Breast epithelium (tissue), 4 donors: ENCODE measurements around the gene PXYLP1. TPM values are rescaled to one million over a fixed set of nuclear protein-coding genes. Genes with fewer than 3 reads are reported as not detected.

Source experiments
- DNase-seq, 2 donors: peaks; one replicate each; pipeline ENCODE4 v3.0.0-alpha.2; 2019; ENCODE audit warnings: low spot score in 2 of 2
- H3K27ac ChIP-seq, 2 donors: fragments of 200-600 bp; sonication (generic) in 1 of 2; one replicate each; pipeline ENCODE4 v1.5.1; 2016 to 2019; ENCODE audit warnings: mild to moderate bottlenecking in 1 of 2
- H3K27me3 ChIP-seq, 2 donors: fragments of 200-600 bp; sonication (generic) in 1 of 2; one replicate each; pipeline versions ENCODE4 v1.5.1 to v1.6.0; 2017 to 2019; ENCODE audit warnings: control low read depth in 1 of 2, mild to moderate bottlenecking in 1 of 2
- H3K36me3 ChIP-seq: fragments of 200-600 bp; one replicate; pipeline ENCODE4 v1.5.1; 2019
- H3K4me1 ChIP-seq, 2 donors: fragments of 200-600 bp; sonication (generic); one replicate each; pipeline ENCODE4 v1.5.1; 2016 to 2019; ENCODE audit warnings: control low read depth in 1 of 2
- H3K4me3 ChIP-seq, 3 donors: fragments of 200-600 bp; sonication (generic); 1 replicate in 2 of 3; 2 replicates in 1 of 3; pipeline ENCODE4 v1.5.1; 2016 to 2019; ENCODE audit warnings: mild to moderate bottlenecking in 3 of 3, moderate library complexity in 2 of 3
- H3K9me3 ChIP-seq, 2 donors: fragments of 200-600 bp; sonication (generic) in 1 of 2; one replicate each; pipeline ENCODE4 v1.5.1; 2016 to 2019; ENCODE audit warnings: control low read depth in 1 of 2
- POLR2A ChIP-seq: fragments of 450-650 bp; IDR thresholded peaks from one replicate; pipeline ENCODE4 v1.6.1; 2016; ENCODE audit warnings: antibody characterized with exemption, mild to moderate bottlenecking, moderate library complexity
- POLR2AphosphoS5 ChIP-seq, 3 donors: sonication (generic); formaldehyde crosslinking; IDR thresholded peaks; one replicate each; pipeline ENCODE4 v1.6.1; 2017; ENCODE audit warnings: antibody characterized with exemption in 3 of 3
- intact Hi-C: fragments of 100-400 bp; cut with DNase I; formaldehyde crosslinking; loops from one replicate; pipeline ENCODE4 v1.15.1; 2023; ENCODE audit warnings: low total_unique reads
- total RNA-seq, 3 donors: library from RNA; depleted of rRNA; stranded (reverse); fragments of >200 nt; gene quantifications; one replicate each; pipeline ENCODE4 v1.1.0, GENCODE V29; 2016
- TF ChIP-seq, protein P1 (sequence below), 3 donors: fragments of 450-650 bp; IDR thresholded peaks; one replicate each; pipeline ENCODE4 v1.5.1; 2016 to 2017; ENCODE audit warnings: antibody characterized with exemption in 3 of 3, mild to moderate bottlenecking in 3 of 3, moderate library complexity in 3 of 3

The PXYLP1 gene
- total RNA-seq, 3 donors from 2014 or later, result 10.7 to 20.8 (median 19.0) TPM

DNA sequence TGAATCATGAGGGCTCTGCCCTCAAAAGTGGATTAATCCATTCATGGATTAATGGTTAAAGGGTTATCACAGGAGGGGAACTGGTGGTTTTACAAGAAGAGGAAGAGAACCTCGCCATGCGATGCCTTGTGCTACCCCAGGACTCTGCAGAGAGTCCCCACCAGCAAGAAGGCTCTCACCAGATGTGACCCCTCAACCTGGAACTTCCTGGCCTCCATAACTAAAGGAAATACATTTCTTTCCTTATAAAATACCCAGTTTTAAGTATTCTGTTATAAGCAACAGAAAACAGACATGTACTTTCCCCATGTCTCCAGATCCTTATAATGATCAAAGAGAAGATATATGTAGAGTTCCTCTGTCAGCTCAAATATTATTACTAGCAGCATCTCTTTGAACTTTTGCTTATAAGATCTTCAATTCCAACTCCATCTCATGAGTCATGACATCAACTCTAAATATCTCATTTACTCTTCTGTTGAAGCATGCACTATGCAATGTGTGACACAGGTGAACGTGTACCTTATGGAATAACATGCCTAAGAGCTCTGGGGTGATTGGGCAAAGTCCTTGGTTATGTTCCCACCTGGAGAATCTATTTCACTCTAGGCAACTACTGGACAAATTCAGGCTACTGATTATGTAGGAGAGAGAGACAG, 99.2 kb downstream of the PXYLP1 start:
- H3K36me3 ChIP-seq, result no peaks in the 10 kb centered on the region
- no peaks in the 10 kb centered on the region for H3K4me1 ChIP-seq
- no peaks in the 10 kb centered on the region for H3K27me3 ChIP-seq
- intact Hi-C loops, result no loop called here
- peak overlapping the region in 1 of 2 donors; percentile 8 for H3K27ac ChIP-seq
- no peak overlapping the region for H3K4me3 ChIP-seq
- no peaks in the 10 kb centered on the region for H3K9me3 ChIP-seq
- DNase-seq, result no peak
- TF ChIP-seq, protein P1, sequence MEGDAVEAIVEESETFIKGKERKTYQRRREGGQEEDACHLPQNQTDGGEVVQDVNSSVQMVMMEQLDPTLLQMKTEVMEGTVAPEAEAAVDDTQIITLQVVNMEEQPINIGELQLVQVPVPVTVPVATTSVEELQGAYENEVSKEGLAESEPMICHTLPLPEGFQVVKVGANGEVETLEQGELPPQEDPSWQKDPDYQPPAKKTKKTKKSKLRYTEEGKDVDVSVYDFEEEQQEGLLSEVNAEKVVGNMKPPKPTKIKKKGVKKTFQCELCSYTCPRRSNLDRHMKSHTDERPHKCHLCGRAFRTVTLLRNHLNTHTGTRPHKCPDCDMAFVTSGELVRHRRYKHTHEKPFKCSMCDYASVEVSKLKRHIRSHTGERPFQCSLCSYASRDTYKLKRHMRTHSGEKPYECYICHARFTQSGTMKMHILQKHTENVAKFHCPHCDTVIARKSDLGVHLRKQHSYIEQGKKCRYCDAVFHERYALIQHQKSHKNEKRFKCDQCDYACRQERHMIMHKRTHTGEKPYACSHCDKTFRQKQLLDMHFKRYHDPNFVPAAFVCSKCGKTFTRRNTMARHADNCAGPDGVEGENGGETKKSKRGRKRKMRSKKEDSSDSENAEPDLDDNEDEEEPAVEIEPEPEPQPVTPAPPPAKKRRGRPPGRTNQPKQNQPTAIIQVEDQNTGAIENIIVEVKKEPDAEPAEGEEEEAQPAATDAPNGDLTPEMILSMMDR (IDR thresholded peaks at IDR 0.05), result no peak

DNA sequence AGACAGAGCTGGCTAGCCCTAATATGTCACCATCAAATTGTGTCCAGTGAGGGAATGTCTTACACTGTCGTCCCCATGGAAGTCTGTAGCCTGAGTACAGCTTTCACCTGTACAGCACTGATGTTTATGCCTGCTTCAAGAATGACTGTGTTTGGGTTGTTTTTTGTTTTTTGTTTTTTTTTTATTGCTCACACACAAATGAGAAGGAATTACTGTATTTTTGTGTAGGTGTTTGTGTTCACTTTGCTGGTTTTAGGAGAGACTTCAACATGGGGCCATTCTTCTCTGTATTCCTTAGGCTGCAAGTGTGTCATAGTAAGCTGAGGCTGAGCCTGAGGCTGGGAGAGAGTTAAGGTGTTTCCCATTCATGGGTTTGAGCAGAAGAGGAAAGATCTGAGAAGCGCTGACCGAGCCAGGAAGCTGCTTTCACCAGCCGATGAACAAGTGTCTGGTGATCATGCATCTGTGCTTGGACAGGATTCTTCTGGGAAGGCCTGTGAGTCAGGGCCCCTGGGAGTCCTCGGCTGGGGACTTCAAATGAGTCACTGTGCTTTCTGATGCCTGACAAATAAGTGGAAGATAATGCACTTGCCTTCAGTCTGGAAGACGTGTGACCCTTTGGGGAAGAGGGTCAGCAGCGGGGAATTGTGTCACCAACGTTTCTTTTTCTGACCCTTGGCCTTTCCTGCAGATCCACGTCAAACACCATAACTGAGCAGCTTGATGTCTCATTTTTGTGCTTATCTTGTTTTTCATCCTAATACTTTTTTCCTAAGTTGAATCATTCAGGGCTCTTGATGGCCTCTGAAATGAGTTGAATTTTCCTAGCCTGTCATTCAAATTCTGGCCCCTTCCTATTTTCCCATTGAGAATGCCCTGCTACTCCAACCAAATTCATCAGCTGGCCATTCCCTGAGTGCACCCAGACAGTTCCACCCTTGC, 100.0 kb downstream of the PXYLP1 start:
- no peak for DNase-seq
- H3K36me3 ChIP-seq, result no peaks in the 10 kb centered on the region
- intact Hi-C loops, result no loop called here
- H3K27me3 ChIP-seq, result no peaks in the 10 kb centered on the region
- no peaks in the 10 kb centered on the region for H3K9me3 ChIP-seq
- peak overlapping the region in 1 of 2 donors; percentile 70 for H3K27ac ChIP-seq
- H3K4me1 ChIP-seq, result no peaks in the 10 kb centered on the region
- no peak overlapping the region for H3K4me3 ChIP-seq
- TF ChIP-seq POLR2AphosphoS5 (IDR thresholded peaks at IDR 0.05), result peak in 1 of 3 donors; percentile 78
- TF ChIP-seq, protein P1 (IDR thresholded peaks at IDR 0.05), result no peak

DNA sequence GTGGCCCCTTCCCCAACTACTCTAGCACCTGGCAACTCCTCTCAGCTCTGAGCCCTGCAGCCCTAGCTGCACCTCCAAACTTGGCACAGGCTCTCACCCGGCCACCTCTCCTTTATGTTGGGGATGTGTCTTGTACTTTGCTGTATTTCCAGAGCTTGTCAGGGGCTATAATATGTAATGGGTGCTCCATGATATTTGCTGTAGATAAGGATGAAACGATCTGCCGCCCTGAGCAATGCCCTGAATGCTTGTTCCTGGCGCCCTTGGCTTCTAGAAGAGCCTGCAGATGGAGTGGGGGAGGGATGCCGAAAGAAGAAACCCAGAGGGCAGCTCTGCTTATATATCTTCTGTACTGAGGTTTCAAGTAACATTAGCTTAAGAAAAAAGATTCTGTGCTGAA, 100.8 kb downstream of the PXYLP1 start:
- no peak for DNase-seq
- intact Hi-C loops, result no loop called here
- peak overlapping the region in 1 of 2 donors; percentile 70 for H3K27ac ChIP-seq

DNA sequence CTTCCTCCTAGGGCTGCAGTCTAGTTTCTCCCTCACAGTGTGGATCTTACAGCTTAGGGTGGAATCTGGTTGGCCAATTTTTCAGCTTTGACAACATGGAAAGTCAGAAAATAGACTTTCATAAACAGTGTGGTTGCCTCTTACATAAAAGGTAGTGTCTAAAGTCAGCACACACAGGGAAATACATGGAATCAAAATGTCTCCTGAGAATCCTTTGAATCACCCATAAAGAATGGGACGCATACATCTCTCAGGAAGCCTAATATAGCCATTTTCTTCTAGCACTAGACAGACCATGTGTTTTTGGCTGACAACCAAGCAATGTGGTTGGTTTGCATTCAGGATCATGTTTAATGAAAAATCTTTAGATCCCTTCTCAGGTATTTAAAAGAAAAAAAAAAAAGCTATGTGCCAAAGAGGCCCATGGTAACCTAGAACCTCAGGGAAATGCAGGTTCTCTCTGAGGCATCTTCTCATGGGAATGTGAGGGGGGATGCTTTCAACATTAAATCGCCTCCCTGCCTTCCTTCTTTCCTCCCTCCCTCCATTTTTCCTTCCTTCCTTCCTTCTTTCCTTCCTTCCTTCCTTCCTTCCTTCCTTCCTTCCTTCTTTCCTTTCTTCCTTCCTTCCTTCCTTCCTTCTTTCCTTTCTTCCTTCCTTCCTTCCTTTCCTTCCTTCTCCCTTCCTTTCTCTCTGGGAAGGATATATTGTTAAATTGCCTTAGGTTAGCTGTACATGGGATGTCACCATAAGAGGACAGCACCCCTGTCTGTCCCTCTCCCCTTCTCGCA, 102.4 kb downstream of the PXYLP1 start:
- DNase-seq, result no peak
- intact Hi-C loops, result no loop called here
- no peak for TF ChIP-seq POLR2AphosphoS5 (IDR thresholded peaks at IDR 0.05)
- TF ChIP-seq, protein P1 (IDR thresholded peaks at IDR 0.05), result no peak
- TF ChIP-seq POLR2A, result no peak
- Histone ChIP-seq H3K27me3 (no peaks in the 10 kb centered on the region), H3K9me3 (no peaks in the 10 kb centered on the region), H3K4me1 (no peaks in the 10 kb centered on the region), H3K36me3 (no peaks in the 10 kb centered on the region), H3K27ac (no peak overlapping the region), H3K4me3 (no peak overlapping the region)

More for the DNA sequence above, 100.8 kb downstream of the PXYLP1 start:
- Histone ChIP-seq H3K4me3 (no peak overlapping the region), H3K4me1 (no peaks in the 10 kb centered on the region), H3K9me3 (no peaks in the 10 kb centered on the region), H3K27me3 (no peaks in the 10 kb centered on the region), H3K36me3 (no peaks in the 10 kb centered on the region)
- TF ChIP-seq, protein P1 (IDR thresholded peaks at IDR 0.05), result no peak
- no peak for TF ChIP-seq POLR2A
- TF ChIP-seq POLR2AphosphoS5 (IDR thresholded peaks at IDR 0.05), result no peak
